PC-9 (cell line): Measurements from ENCODE around the gene ACSM5. TPM values are rescaled to one million over a fixed set of nuclear protein-coding genes. Genes with fewer than 3 reads are reported as not detected.
"Not testable (repeated sequence)": the region's sequence is repeated elsewhere in the genome, so short reads cannot be mapped to it uniquely, and the experiment has no call there.

Experiments
- BruUV-seq: library from RNA; stranded (reverse); fragments of 400-500 nt; replicated peaks from 2 replicates; lab custom pipeline; 2021; lab: Mats Ljungman, UMichigan
- CTCF ChIA-PET: fragments of 300-600 bp; sonication (Branson Sonifier 250); formaldehyde crosslinking; loops from one replicate; lab custom pipeline; 2022; ENCODE audit warnings: antibody characterized with exemption; lab: Charles Lee
- POLR2A ChIA-PET: fragments of 300-600 bp; sonication (Branson Sonifier 250); formaldehyde crosslinking; loops from one replicate; lab custom pipeline; 2022; ENCODE audit warnings: antibody characterized with exemption; ENCODE audit not compliant: unreplicated experiment; lab: Charles Lee
- DNase-seq, 2 experiments: peaks; one replicate each; pipeline versions ENCODE4 v3.0.0 to v3.0.0-alpha.2; 2015 to 2022; ENCODE audit warnings: mixed read lengths in 1 of 2
- H2AFZ ChIP-seq: fragments of 200-600 bp; sonication (generic); 2 replicates; pipeline ENCODE4 v1.8.1; 2017; ENCODE audit warnings: antibody characterized with exemption
- H3F3A ChIP-seq: fragments of 200-600 bp; sonication (generic); 2 replicates; pipeline ENCODE4 v1.8.1; 2017; ENCODE audit warnings: antibody characterized with exemption, mild to moderate bottlenecking, low read depth; ENCODE audit not compliant: insufficient read depth
- H3K27ac ChIP-seq: fragments of 200-600 bp; sonication (generic); 2 replicates; pipeline ENCODE4 v1.6.1; 2016; ENCODE audit warnings: mixed run types
- H3K27me3 ChIP-seq: fragments of 200-600 bp; sonication (generic); 2 replicates; pipeline ENCODE4 v1.6.1; 2016; ENCODE audit warnings: low read depth, mixed run types; ENCODE audit not compliant: insufficient read depth
- H3K36me3 ChIP-seq: fragments of 200-600 bp; sonication (generic); 2 replicates; pipeline ENCODE4 v1.6.1; 2016; ENCODE audit warnings: low read depth, mixed run types
- H3K4me1 ChIP-seq: fragments of 200-600 bp; sonication (generic); replicated peaks from 2 replicates; pipeline ENCODE4 v1.6.1; 2016; ENCODE audit warnings: mixed run types; ENCODE audit not compliant: insufficient read depth
- H3K4me2 ChIP-seq: fragments of 200-600 bp; sonication (generic); 2 replicates; pipeline ENCODE4 v1.6.1; 2017; ENCODE audit warnings: mixed run types
- H3K4me3 ChIP-seq: fragments of 200-600 bp; sonication (generic); 2 replicates; pipeline ENCODE4 v1.6.1; 2016; ENCODE audit warnings: mixed run types
- H3K79me2 ChIP-seq: fragments of 200-600 bp; sonication (generic); 2 replicates; pipeline ENCODE4 v1.6.1; 2017; ENCODE audit warnings: low read depth, mixed run types
- H3K9me2 ChIP-seq: fragments of 200-600 bp; sonication (generic); 2 replicates; pipeline ENCODE4 v1.8.1; 2017; ENCODE audit warnings: mild to moderate bottlenecking; ENCODE audit not compliant: insufficient read depth
- H3K9me3 ChIP-seq: fragments of 200-600 bp; sonication (generic); 2 replicates; pipeline ENCODE4 v1.8.1; 2016; ENCODE audit warnings: low read depth; ENCODE audit not compliant: insufficient read depth
- H4K20me1 ChIP-seq: fragments of 200-600 bp; sonication (generic); 2 replicates; pipeline ENCODE4 v1.8.1; 2017; ENCODE audit not compliant: insufficient read depth
- CTCF ChIP-seq: fragments of 200-600 bp; sonication (generic); conservative IDR thresholded peaks from 2 replicates; pipeline ENCODE4 v1.6.1; 2017; ENCODE audit warnings: mixed run types, antibody characterized with exemption, mild to moderate bottlenecking, moderate library complexity
- EZH2 ChIP-seq: fragments of 200-600 bp; sonication (generic); IDR thresholded peaks from 2 replicates; pipeline ENCODE4 v1.8.0; 2017; ENCODE audit warnings: antibody characterized with exemption, low read depth
- intact Hi-C: fragments of 100-400 bp; cut with micrococcal nuclease; formaldehyde crosslinking; loops from one replicate; pipeline ENCODE4 v1.10.0; 2022; ENCODE audit not compliant: unreplicated experiment
- total RNA-seq: library from RNA; stranded (reverse); gene quantifications from 2 replicates; pipeline ENCODE4 v1.2.3, GENCODE V29; 2021

Gene ACSM5
- total RNA-seq, 1 experiment from 2014 or later: not detected

DNA sequence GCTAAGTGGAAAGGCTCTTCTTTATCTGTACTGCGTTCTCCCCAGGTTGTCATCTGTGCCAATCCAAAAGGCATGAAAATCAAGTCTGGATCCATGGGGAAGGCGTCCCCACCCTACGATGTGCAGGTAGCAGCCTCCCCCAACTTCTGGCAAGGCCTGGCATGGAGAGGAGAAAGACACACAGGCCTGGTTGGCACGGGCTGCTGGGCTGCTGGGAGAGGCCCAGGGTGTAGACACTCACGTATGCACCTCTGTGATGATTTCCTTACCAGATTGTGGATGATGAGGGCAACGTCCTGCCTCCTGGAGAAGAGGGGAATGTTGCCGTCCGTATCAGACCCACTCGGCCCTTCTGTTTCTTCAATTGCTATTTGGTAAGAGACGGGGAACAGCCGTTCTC is 21.6 kb downstream of the ACSM5 start:
- Histone ChIP-seq H2AFZ (no peak overlapping the region), H3F3A (no peaks in the 10 kb centered on the region), H3K4me1 (no peaks in the 10 kb centered on the region), H3K27me3 (peaks cover 22% of the 10 kb centered on the region), H3K9me3 (no peaks in the 10 kb centered on the region), H3K4me3 (no peak overlapping the region), H3K27ac (no peak overlapping the region), H3K9me2 (no peaks in the 10 kb centered on the region), H3K79me2 (no peaks in the 10 kb centered on the region), H4K20me1 (no peaks in the 10 kb centered on the region), H3K4me2 (no peak overlapping the region), H3K36me3 (no peaks in the 10 kb centered on the region)
- TF ChIP-seq EZH2: no peak
- no peak for TF ChIP-seq CTCF
- ChIA-PET CTCF (no interaction called here), POLR2A (no interaction called here)
- BruUV-seq: no TSS peak
- no peak for DNase-seq
- intact Hi-C loops: no loop called here

DNA sequence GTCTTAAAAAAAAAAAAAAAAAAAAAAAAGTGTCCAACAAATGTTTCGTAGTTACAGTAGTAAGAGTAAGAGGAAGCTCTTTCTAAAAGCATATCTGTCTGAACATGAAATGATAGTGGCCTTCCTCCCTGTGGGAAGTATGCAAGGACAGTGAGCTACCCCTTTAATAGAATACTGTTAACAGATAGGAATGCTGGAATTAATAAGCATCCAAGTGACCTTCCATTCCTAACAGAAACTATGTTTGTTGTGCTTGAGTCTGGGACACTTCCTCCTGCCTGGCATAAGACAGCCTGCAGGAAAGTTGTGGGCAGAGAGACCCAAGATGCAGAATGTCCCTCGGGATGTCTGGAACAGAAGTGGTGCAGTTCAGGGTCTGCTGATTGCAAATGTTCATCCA is 29.6 kb downstream of the ACSM5 start:
- H3K9me2 ChIP-seq, CTCF ChIA-PET, BruUV-seq: not testable (repeated sequence)

GRCh38 chr16:20439820-20440231 is 30.5 kb downstream of the ACSM5 start:
- BruUV-seq, H3K4me3 ChIP-seq, POLR2A ChIA-PET, H3K36me3 ChIP-seq, H3K79me2 ChIP-seq, H3K27ac ChIP-seq, H3K9me3 ChIP-seq, H4K20me1 ChIP-seq, H3F3A ChIP-seq, H3K4me1 ChIP-seq, H3K4me2 ChIP-seq, intact Hi-C loops, DNase-seq, H2AFZ ChIP-seq, H3K9me2 ChIP-seq, CTCF ChIA-PET, H3K27me3 ChIP-seq: not testable (repeated sequence)

More for the DNA sequence above, 29.6 kb downstream of the ACSM5 start:
- H2AFZ ChIP-seq, H3K36me3 ChIP-seq, DNase-seq, H3K79me2 ChIP-seq, H3K27me3 ChIP-seq, H3K9me3 ChIP-seq, H3K4me3 ChIP-seq, H3K27ac ChIP-seq, intact Hi-C loops, H4K20me1 ChIP-seq, H3F3A ChIP-seq, H3K4me2 ChIP-seq, POLR2A ChIA-PET, H3K4me1 ChIP-seq: not testable (repeated sequence)

- H3K79me2 ChIP-seq, H4K20me1 ChIP-seq, intact Hi-C loops, H3K36me3 ChIP-seq, H3K27ac ChIP-seq, H3K4me3 ChIP-seq, H3K4me1 ChIP-seq, H3K4me2 ChIP-seq, H3K27me3 ChIP-seq, BruUV-seq, POLR2A ChIA-PET, H3F3A ChIP-seq, DNase-seq, H3K9me2 ChIP-seq, CTCF ChIA-PET, H3K9me3 ChIP-seq, H2AFZ ChIP-seq: not testable (repeated sequence)
Measured at GRCh38 chr16:20440731-20441130, 31.4 kb downstream of the ACSM5 start.
